HepG2 (cell line): ENCODE data around the gene RDH16. TPM values are rescaled to one million over a fixed set of nuclear protein-coding genes. Genes with fewer than 3 reads are reported as not detected.

Experiments
- AKAP8 ChIP-seq: sonication (generic); formaldehyde crosslinking; IDR thresholded peaks from 2 replicates; pipeline ENCODE4 v1.5.1; 2020; ENCODE audit warnings: mild to moderate bottlenecking, missing genetic modification reagents
- GATA4 ChIP-seq: sonication (generic); IDR thresholded peaks from 2 replicates; pipeline ENCODE4 v1.6.1; 2016; ENCODE audit warnings: antibody characterized with exemption, low read depth, borderline replicate concordance
- NFYC ChIP-seq: IDR thresholded peaks from 2 replicates; pipeline ENCODE4 v1.6.1; 2016; ENCODE audit warnings: missing genetic modification reagents, missing compliant biosample characterization
- XRCC5 ChIP-seq: fragments of 200-400 bp; formaldehyde crosslinking; optimal IDR thresholded peaks from 2 replicates; pipeline ENCODE3; 2017; ENCODE audit warnings: mild to moderate bottlenecking, low read length
- YEATS4 ChIP-seq: sonication (generic); formaldehyde crosslinking; IDR thresholded peaks from 2 replicates; pipeline ENCODE4 v1.4.0; 2020; ENCODE audit warnings: missing genetic modification reagents, borderline replicate concordance
- ZFP1 ChIP-seq: IDR thresholded peaks from 2 replicates; pipeline ENCODE4 v1.6.1; 2016
- ZMAT3 ChIP-seq: sonication (generic); formaldehyde crosslinking; conservative IDR thresholded peaks from 2 replicates; pipeline ENCODE4 v1.7.0; 2021; ENCODE audit warnings: missing genetic modification reagents
- ZNF121 ChIP-seq: sonication (generic); formaldehyde crosslinking; IDR thresholded peaks from 2 replicates; pipeline ENCODE4 v1.5.0; 2020; ENCODE audit warnings: mild to moderate bottlenecking, missing genetic modification reagents
- ZNF335 ChIP-seq: sonication (generic); formaldehyde crosslinking; IDR thresholded peaks from 2 replicates; pipeline ENCODE4 v1.4.0; 2020; ENCODE audit warnings: missing genetic modification reagents
- ZNF343 ChIP-seq: sonication (generic); formaldehyde crosslinking; IDR thresholded peaks from 2 replicates; pipeline ENCODE4 v1.4.0; 2020; ENCODE audit warnings: mild to moderate bottlenecking, missing genetic modification reagents
- ZNF496 ChIP-seq: sonication (generic); formaldehyde crosslinking; IDR thresholded peaks from 2 replicates; pipeline ENCODE4 v1.8.1; 2023; ENCODE audit warnings: mild to moderate bottlenecking, moderate library complexity, missing genetic modification reagents; ENCODE audit not compliant: insufficient replicate concordance
- ZNF501 ChIP-seq: sonication (generic); formaldehyde crosslinking; IDR thresholded peaks from 2 replicates; pipeline ENCODE4 v1.5.1; 2020; ENCODE audit warnings: mild to moderate bottlenecking, moderate library complexity, missing genetic modification reagents
- ZNF781 ChIP-seq: sonication (generic); formaldehyde crosslinking; IDR thresholded peaks from 2 replicates; pipeline ENCODE4 v1.5.1; 2020; ENCODE audit warnings: borderline replicate concordance, mild to moderate bottlenecking, missing genetic modification reagents; ENCODE audit errors: not compliant biosample characterization
- polyA plus RNA-seq, 8 experiments: library from polyadenylated mRNA; depleted of rRNA in 3 of 8; stranded (reverse) in 7 of 8; unstranded in 1 of 8; fragments of >200 nt; fragmentation: Illumina TruSeq in 4 of 8; extraction: Trizol in 4 of 8; gene quantifications; 2 replicates each; pipeline versions ENCODE4 v1.2.1 to v1.2.3, GENCODE V29; 2011 to 2016; ENCODE audit warnings: low read depth in 4 of 8, missing spikeins in 1 of 8, mixed read lengths in 1 of 8; ENCODE audit not compliant: insufficient read depth in 1 of 8
- total RNA-seq, 5 experiments: library from RNA; depleted of rRNA; stranded (reverse); fragments of >200 nt; fragmentation: Illumina TruSeq; extraction: Trizol; gene quantifications; 2 replicates each; pipeline ENCODE4 v1.2.3, GENCODE V29; 2016; ENCODE audit warnings: low read depth in 1 of 5
- TF ChIP-seq, protein P1 (sequence below): sonication (generic); formaldehyde crosslinking; IDR thresholded peaks from 2 replicates; pipeline ENCODE4 v1.4.0; 2020; ENCODE audit warnings: mild to moderate bottlenecking, missing genetic modification reagents, borderline replicate concordance
- TF ChIP-seq, protein P2 (sequence below): IDR thresholded peaks from 2 replicates; pipeline ENCODE4 v1.6.1; 2012; ENCODE audit warnings: inconsistent platforms
- TF ChIP-seq, protein P3 (sequence below): IDR thresholded peaks from 2 replicates; pipeline ENCODE4 v1.6.1; 2016; ENCODE audit warnings: mild to moderate bottlenecking
- TF ChIP-seq, protein P4 (sequence below): sonication (generic); formaldehyde crosslinking; IDR thresholded peaks from 2 replicates; pipeline ENCODE4 v1.8.1; 2023; ENCODE audit warnings: mild to moderate bottlenecking, missing genetic modification reagents
- TF ChIP-seq, protein P5 (sequence below): sonication (generic); formaldehyde crosslinking; IDR thresholded peaks from 2 replicates; pipeline ENCODE4 v1.4.0; 2020; ENCODE audit warnings: missing genetic modification reagents
- TF ChIP-seq, protein P6 (sequence below): sonication (generic); formaldehyde crosslinking; IDR thresholded peaks from 2 replicates; pipeline ENCODE4 v1.5.0; 2020; ENCODE audit warnings: mild to moderate bottlenecking, missing genetic modification reagents, moderate library complexity
- TF ChIP-seq, protein P7 (sequence below): sonication (generic); formaldehyde crosslinking; IDR thresholded peaks from 2 replicates; pipeline ENCODE4 v1.4.0; 2020; ENCODE audit warnings: missing genetic modification reagents

Gene RDH16
- total and polyA plus RNA-seq, 2 of the 13 experiments (the other 11 are each of a cell fraction or from before 2014, with no cell fraction given) = 0.05 to 0.13 TPM

DNA sequence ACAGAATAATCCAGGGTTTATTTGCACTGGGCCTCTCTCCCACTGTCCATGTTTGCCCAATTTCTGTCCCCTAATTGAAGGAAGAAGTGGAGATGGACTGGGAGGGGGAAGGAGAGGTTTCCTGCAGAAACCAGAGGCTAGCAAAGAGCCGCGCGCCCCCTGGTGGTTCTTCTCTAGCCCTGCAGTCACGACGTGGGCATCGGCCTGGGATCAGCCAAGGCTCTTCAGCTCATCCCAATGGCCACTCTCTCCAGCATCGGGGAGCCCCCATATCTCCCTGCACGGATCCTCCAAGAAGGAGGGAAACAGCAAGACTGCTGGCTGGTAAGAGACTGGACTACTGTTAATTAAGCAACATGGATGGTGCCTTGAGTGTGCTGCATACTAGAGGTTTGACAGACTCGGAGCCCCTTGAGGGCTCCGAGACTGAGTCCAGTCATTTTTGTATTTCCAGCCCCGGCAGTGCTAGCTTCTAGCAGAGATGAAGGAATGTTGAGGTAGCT is 30.2 kb upstream of the RDH16 start (continued):
- TF ChIP-seq, protein P1, sequence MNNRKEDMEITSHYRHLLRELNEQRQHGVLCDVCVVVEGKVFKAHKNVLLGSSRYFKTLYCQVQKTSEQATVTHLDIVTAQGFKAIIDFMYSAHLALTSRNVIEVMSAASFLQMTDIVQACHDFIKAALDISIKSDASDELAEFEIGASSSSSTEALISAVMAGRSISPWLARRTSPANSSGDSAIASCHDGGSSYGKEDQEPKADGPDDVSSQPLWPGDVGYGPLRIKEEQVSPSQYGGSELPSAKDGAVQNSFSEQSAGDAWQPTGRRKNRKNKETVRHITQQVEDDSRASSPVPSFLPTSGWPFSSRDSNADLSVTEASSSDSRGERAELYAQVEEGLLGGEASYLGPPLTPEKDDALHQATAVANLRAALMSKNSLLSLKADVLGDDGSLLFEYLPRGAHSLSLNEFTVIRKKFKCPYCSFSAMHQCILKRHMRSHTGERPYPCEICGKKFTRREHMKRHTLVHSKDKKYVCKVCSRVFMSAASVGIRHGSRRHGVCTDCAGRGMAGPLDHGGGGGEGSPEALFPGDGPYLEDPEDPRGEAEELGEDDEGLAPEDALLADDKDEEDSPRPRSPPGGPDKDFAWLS (CRISPR knock-in tag) = no peak
- no peak for TF ChIP-seq ZNF121 (CRISPR knock-in tag)
- peak; percentile 35 for TF ChIP-seq XRCC5
- TF ChIP-seq, protein P2, sequence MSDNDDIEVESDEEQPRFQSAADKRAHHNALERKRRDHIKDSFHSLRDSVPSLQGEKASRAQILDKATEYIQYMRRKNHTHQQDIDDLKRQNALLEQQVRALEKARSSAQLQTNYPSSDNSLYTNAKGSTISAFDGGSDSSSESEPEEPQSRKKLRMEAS = no peak
- no peak for TF ChIP-seq NFYC (CRISPR knock-in tag)
- TF ChIP-seq ZNF496 = no peak
- TF ChIP-seq ZNF781 (CRISPR knock-in tag) = no peak
- TF ChIP-seq ZMAT3 (CRISPR knock-in tag) = no peak
- TF ChIP-seq AKAP8 (CRISPR knock-in tag) = no peak
- TF ChIP-seq, protein P3, sequence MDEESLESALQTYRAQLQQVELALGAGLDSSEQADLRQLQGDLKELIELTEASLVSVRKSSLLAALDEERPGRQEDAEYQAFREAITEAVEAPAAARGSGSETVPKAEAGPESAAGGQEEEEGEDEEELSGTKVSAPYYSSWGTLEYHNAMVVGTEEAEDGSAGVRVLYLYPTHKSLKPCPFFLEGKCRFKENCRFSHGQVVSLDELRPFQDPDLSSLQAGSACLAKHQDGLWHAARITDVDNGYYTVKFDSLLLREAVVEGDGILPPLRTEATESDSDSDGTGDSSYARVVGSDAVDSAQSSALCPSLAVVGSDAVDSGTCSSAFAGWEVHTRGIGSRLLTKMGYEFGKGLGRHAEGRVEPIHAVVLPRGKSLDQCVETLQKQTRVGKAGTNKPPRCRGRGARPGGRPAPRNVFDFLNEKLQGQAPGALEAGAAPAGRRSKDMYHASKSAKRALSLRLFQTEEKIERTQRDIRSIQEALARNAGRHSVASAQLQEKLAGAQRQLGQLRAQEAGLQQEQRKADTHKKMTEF (CRISPR knock-in tag) = no peak
- no peak for TF ChIP-seq GATA4
- TF ChIP-seq, protein P4, sequence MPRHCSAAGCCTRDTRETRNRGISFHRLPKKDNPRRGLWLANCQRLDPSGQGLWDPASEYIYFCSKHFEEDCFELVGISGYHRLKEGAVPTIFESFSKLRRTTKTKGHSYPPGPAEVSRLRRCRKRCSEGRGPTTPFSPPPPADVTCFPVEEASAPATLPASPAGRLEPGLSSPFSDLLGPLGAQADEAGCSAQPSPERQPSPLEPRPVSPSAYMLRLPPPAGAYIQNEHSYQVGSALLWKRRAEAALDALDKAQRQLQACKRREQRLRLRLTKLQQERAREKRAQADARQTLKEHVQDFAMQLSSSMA (CRISPR knock-in tag) = no peak
- TF ChIP-seq ZNF501 (CRISPR knock-in tag) = no peak
- no peak for TF ChIP-seq ZFP1 (CRISPR knock-in tag)
- TF ChIP-seq, protein P5, sequence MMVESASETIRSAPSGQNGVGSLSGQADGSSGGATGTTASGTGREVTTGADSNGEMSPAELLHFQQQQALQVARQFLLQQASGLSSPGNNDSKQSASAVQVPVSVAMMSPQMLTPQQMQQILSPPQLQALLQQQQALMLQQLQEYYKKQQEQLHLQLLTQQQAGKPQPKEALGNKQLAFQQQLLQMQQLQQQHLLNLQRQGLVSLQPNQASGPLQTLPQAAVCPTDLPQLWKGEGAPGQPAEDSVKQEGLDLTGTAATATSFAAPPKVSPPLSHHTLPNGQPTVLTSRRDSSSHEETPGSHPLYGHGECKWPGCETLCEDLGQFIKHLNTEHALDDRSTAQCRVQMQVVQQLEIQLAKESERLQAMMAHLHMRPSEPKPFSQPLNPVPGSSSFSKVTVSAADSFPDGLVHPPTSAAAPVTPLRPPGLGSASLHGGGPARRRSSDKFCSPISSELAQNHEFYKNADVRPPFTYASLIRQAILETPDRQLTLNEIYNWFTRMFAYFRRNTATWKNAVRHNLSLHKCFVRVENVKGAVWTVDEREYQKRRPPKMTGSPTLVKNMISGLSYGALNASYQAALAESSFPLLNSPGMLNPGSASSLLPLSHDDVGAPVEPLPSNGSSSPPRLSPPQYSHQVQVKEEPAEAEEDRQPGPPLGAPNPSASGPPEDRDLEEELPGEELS (CRISPR knock-in tag) = no peak
- TF ChIP-seq, protein P6, sequence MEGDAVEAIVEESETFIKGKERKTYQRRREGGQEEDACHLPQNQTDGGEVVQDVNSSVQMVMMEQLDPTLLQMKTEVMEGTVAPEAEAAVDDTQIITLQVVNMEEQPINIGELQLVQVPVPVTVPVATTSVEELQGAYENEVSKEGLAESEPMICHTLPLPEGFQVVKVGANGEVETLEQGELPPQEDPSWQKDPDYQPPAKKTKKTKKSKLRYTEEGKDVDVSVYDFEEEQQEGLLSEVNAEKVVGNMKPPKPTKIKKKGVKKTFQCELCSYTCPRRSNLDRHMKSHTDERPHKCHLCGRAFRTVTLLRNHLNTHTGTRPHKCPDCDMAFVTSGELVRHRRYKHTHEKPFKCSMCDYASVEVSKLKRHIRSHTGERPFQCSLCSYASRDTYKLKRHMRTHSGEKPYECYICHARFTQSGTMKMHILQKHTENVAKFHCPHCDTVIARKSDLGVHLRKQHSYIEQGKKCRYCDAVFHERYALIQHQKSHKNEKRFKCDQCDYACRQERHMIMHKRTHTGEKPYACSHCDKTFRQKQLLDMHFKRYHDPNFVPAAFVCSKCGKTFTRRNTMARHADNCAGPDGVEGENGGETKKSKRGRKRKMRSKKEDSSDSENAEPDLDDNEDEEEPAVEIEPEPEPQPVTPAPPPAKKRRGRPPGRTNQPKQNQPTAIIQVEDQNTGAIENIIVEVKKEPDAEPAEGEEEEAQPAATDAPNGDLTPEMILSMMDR (CRISPR knock-in tag) = peak; percentile 95
- TF ChIP-seq YEATS4 = peak; percentile 29; the same call in 1 of the 2 replicates
- TF ChIP-seq, protein P7, sequence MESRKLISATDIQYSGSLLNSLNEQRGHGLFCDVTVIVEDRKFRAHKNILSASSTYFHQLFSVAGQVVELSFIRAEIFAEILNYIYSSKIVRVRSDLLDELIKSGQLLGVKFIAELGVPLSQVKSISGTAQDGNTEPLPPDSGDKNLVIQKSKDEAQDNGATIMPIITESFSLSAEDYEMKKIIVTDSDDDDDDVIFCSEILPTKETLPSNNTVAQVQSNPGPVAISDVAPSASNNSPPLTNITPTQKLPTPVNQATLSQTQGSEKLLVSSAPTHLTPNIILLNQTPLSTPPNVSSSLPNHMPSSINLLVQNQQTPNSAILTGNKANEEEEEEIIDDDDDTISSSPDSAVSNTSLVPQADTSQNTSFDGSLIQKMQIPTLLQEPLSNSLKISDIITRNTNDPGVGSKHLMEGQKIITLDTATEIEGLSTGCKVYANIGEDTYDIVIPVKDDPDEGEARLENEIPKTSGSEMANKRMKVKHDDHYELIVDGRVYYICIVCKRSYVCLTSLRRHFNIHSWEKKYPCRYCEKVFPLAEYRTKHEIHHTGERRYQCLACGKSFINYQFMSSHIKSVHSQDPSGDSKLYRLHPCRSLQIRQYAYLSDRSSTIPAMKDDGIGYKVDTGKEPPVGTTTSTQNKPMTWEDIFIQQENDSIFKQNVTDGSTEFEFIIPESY (CRISPR knock-in tag) = no peak
- TF ChIP-seq ZNF343 (CRISPR knock-in tag) = no peak
- TF ChIP-seq ZNF335 (CRISPR knock-in tag) = no peak
